Measurements from ENCODE around the gene PSMB3.
A peak's percentile ranks its signal among the peaks of the same experiment; 100 is the strongest.

Gene PSMB3

DNA sequence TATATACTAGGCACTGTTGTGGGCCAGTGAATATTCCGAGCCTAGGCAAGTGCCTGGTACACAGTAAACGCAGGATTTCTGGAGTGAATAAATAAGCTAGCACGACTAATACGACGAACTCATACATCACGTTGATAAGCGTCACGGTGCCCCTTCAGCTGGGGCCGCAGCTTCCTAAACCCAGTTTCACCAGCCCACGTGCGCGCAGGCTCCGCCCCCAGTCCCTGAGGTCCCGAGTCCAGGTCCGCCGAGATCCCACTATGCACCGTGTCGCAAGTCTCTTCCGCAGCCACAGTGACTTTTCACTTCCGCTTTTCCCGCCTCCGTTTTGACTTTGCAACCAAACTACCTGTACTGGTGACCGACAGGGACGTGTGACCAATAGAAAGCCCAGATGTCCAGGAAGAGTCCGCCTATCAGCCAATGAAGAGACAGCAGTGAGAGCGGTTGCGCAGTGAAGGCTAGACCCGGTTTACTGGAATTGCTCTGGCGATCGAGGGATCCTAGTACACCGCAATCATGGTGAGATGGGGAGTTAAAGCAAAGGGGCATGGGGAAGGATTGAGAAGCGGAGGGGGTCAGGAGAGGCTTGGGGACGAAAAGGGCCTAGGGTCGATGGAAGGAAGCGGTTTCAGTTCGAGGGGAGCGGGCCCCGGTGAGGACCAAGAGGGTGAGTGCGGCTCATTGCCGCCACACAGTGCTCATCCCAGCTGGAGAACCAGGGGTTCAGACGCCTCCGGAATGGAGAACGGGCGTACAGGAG, at the start of gene PSMB3:
TSS of gene PSMB3 (plus strand) at position 434 of the 763 bp plus-strand sequence. CDS start at position 520, 86 bp downstream.
- peak; percentile 88 for DNase-seq (ENCODE audit: low read depth)

DNA sequence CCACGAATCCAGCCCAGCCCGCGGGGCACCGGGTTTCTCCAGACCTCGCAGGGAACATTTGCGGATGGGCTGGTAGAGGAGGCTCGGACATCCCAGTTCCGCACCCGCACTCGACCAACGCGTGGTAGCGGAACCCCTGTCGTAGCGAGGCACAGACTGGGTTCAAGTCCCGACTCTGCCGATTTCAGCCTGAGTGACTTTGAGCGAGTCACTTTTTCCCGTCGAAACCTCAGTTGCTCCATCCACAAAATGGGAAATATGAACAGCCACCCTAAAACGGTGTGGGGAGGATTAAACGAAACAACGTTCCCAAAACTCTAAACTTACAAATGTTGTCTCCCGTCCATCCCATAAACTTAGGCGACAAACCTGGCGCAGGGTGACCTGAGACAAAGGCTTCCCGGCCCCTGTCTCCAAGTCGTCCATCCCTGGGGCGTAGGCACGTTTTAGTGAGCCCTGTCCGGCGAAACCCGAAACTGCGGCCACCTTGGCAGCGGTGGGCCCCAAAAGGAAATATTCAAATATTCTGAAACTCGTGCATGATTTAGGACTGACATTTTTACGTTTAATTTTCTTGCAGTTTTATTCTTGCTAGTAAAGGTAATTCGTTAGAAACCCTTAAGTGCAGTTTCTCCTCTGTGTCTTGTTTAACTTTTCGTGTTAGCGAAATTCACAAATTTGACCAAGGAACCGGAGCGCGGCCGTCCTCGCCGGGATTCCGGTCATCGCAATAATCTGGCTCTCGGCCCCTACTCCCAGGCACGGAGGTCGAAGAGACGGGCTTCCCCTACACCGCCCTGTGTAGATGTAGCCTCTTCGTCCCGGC, 49.4 kb upstream of the PSMB3 start:
- DNase-seq (ENCODE audit: low read depth) = no peak

DNA sequence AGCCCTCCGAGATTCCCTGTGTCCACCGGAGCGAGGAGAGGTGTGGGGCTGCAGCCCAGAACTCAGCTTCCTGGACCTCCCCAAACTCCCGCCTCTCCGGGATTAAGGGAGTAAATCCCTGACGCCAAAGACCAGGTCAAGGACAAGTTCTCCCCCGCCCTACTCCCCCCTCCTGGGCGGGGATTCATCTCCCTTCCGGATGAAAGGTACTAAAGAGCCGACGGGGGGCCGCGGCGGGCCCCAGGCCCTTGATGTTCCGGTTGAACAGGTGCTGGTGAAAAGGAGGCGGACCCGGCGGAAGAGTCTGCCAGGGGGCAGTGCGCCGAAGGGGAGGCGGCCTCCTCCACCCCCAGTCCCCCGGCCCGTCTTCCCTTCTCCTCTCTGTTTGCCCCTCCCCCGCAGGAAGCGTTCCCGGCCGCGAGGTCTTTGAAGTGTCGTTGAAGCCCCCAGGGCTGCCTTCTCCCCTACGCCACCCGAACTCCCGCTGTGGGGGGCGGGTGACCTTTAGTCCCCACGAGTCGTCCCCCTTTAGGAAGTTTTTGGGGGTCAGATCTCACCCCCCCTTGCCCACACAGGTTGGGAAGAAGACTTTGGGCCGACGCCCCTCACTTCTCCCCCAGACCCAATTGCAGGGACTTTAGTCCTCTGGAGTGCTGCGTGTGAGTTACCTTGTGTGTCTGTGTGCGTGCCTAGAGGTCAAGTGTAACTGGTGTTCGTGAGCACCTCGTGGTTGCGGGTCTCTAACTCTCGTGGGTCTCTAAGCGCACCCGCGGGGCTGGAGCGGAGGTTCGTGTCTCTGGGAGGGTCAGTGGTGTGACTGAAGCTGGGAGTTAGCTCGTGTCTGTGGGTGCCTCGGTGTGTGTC, 48.6 kb upstream of the PSMB3 start:
- DNase-seq (ENCODE audit: low read depth) = peak; percentile 76

DNA sequence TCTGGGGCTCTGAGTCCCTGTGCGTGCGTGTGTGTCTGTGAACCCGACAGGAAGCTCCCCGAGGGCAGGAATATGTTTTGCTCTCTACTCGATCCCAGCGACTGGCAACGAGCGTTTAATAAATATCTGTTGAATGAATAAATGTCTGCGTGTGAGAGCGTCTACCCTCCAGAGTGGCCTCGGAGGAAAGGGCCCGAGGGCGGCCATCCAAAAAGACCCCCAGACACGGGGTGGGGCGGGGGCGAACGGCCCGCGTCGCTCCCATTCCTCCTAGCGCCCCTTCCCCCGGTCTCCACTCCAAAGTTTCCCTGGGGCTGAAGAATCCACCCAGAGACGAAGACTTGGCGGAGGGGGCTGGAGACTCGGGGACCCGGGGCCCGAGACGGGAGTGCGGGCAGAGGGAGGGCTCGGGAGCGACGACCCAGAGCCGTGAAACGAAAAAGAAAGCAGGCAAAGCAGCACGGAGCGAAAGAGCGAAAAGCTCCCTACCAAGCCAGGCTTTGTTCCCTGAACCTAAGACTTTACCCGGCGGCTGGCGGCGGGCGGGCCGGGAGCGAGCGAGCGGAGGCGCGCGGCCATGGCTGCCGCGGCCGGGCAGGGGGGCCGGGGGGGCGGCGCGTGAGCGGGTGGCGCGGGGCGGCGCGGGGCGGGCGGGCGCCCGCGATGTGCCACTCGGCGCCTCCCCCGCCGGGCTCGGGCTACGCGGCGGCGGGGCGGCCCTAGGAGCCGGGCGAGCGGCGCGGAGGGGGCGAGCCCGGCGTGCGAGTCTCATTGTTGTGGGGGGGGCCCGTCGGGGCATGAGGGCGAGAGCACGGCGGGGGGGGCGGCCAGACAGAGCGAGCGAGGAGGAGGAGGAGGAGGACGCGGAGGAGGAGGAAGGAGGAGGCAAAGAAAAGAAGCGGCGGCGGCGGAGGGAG, 47.7 kb upstream of the PSMB3 start, which contains the start of gene MLLT6:
TSS of gene MLLT6 (plus strand) at position 668 of the 917 bp plus-strand sequence. CDS start 360 bp downstream, outside the sequence.
- DNase-seq (ENCODE audit: low read depth) = peak; percentile 51

DNA sequence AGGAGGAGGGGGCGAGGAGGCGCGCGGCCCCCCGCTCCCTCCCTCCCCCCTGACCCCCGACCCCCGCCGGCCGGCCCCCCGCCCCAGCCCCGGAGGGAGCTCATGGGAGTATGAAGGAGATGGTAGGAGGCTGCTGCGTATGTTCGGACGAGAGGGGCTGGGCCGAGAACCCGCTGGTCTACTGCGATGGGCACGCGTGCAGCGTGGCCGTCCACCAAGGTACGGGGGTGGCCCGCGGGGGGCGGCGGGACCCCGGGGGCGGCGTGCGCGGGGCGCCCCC, 47.1 kb upstream of the PSMB3 start:
- DNase-seq (ENCODE audit: low read depth) = no peak

DNA sequence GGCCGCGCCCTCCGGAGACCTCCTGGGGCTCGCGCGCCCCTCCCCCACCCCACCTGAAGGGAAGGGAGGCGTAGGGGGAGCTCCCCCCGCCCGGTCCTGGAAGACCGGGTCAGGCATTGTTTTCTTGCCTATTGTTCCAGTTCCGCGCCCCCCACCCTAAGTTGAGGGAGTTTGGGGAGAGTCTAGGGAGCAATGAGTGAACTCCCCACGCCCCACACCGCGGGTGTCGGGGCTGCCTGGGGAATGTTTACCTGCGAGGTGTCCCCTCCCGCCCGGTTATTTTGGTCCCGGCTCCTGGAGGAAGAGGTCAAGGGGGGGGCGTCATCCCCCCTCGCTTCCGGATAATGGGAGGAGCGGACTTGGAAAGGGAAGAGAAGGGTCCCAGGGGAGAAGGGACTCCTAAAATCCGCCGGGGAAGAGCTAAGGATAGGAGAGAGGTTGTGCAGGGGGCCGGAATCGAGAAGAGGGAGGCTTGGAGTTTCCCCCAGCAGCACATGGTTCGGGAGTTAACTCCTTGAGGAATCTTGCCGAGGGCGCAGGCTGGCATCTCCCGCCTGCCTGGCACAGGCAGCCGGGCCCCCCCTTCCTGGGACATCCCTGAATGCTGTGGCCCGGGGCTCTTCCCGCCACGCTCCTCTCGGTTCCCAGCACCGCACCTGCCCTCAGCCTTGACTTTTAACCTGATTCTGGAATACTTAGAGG, 46.6 kb upstream of the PSMB3 start:
- no peak for DNase-seq (ENCODE audit: low read depth)

DNA sequence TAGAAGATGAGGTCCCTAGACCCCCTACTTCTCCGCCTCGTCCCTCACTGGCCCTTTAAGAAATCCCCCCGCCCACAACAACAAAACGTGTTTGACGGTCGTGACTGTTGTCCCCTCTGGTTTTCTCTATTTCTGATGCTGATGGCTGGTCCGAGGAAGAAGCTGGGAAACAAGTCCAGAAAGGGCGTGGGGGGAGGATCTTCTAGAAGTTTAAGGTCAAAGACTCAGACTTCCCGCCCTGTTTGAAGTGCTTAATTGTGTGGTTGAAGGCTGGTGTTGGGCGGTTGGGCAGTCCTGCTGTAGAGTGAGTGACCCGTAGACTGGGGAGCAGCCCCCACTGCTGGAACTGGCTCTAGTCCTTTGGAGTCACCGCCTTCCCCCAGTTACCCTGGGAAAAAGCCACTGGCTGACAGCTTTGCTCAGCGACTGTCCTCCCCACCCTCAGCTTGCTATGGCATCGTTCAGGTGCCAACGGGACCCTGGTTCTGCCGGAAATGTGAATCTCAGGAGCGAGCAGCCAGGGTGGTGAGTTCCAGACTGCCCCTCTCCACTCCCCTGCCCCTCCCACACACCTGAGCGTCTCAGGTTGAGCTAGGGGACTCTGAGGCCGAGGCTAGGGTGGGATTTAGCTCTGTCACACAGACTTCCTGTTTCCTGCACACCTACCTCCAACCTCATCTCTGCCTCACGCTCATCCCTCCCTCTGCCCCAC, 45.9 kb upstream of the PSMB3 start:
- DNase-seq (ENCODE audit: low read depth) = no peak

DNA sequence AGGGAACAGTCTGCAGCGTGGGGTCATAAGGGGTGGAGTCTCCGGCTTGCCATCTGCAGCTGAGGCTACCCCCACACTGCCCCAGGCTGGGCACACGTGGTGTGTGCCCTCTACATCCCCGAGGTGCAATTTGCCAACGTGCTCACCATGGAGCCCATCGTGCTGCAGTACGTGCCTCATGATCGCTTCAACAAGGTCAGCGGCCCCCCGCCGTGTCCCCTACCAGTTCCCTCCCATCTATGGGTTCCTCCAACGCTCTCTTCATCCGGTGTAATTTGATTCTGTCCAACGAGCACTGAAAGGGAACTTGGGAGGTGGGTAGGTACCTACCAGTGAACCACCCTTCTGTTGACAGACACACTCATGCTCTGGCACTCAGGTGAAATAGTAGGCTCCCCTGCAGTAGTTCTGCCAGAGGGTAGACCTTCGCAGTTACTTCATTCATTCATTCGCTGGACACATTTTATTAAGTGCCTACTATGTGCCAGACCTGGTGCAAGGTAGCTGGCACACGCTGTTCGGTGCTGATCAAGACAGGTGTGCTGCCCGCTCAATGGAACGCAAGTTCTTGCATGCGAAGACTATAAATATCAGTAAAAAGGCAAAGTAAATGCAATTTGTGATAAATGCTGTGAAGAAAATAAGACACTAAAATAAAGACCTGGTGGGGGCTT, 44.7 kb upstream of the PSMB3 start:
- no peak for DNase-seq (ENCODE audit: low read depth)

DNA sequence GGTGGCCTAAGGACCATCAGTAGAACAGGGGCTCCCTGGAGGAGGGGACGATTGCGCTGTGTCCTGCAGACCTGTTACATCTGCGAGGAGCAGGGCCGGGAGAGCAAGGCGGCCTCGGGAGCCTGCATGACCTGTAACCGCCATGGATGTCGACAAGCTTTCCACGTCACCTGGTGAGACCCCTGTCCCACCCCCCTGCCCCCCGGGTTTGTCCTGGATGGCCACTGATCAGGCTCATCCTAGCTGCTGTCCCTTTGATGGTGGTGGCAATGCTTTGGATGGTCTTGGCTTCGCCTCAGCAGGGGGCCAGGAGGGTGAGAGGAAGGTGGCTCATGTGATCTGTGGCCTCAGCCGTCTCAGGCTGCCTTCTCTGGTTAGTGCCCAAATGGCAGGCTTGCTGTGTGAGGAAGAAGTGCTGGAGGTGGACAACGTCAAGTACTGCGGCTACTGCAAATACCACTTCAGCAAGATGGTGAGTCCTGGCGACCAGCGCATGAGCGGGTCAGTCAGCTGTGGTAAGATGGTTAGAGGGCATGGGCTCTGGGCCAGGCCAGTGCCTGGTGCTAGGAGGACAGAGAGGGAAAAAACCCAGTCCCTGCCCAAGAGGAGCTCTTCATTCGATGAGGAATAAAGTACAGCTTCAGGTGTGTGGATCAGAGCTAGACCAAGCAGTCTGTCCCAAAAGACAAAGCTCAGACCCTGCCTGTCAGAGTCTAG, 43.3 kb upstream of the PSMB3 start:
- no peak for DNase-seq (ENCODE audit: low read depth)

DNA sequence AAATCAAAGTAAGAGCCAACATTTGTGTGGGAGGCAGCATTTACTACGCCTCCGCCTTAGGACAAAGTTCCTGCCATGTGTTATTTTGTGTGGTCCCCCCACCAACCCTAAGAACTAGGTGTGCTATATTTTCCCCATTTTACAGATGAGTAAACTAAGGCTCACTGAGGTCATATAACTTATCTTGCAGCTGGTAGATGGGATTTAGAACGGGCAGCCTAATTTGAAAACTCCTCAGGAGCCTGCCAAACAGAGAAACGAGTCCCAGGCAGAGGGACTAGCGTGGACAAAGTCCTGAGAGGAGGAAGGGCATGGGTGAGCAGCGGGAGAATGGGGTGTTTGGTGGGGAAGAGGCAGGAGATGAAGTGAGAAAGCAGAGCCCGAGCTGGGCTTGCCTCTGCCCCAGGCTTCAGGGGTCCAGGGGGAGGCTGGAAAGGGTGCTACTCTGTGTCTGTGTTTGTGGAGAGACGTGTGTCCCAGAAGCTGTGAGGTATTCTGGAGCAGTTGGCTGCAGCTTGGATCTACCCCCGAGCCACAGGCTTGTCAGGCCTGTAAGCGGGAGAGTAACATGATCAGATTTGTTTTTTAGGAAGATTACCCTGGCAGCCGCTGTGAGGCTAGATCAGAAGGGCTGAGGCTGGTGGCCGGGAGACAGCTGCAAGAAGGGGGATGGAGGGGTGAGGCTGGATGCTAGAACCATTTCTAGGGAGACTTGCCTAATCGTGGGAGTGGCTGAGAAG, 42.5 kb upstream of the PSMB3 start:
- DNase-seq (ENCODE audit: low read depth) = no peak

DNA sequence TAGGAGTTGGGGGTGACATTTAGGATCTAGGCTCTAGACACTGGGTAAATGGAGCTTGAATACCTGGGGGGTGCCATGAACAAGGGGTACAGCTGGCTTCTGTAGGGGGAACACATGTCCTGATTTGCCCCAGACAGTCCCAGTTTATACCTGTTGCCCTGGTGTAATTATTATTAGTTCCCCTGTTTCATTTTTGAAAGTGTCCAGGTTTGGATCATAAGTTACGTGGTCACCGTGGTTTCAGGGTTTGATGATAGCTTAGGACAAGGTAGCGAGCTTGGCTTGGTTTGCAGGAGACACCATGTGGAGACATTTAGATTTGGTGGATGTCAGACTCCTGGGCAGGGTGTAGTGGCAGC, 42.0 kb upstream of the PSMB3 start:
- no peak for DNase-seq (ENCODE audit: low read depth)

DNA sequence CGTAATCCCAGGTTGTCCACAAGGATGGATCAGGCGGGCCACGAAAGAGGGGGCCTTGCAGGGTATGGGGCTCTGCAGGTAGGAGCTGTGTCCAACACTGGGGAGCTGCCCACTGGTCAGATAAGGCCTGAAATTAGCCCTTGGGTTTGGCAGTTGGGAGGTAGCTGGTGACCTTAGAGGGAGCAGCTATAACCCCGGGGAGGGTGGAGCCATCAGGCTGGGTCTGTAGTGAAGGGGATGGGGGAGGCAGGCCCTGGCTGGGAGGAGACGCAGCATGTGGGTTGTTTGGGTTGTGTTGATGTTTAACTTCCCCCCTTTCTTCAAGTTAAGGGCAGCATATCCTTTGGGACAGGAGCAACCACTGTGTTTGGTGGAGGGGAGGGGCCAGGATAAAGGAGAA, 41.6 kb upstream of the PSMB3 start:
- DNase-seq (ENCODE audit: low read depth) = no peak

DNA sequence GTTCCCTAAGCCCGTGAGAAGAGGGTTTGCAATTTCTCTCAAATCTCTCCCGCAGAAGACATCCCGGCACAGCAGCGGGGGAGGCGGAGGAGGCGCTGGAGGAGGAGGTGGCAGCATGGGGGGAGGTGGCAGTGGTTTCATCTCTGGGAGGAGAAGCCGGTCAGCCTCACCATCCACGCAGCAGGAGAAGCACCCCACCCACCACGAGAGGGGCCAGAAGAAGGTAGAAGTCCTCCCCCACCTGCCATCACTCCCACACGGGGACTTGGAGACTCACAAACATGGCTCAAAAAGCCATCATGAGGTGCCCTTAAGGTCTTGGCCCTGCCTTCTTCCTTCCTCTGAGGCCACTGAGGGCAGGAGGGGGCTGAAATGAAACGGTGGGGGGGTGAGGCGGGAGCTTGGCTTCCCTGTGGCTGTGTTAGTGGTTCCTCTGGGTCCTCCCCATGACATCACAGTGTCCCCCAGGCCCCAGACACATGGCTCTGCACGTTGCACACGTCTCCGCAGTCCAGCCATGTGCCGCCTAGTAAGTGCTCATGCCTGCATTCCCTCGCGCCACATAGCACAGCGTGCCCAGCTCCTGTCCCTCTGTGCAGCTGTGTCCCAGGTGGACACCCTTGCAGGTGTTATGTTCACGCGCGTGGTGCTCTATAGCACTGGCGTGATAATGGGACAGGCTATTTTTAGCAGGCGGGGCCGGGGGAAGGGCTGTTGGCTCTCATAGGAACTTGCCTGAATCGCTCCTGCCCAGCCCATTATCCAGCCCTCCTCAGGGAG, 40.6 kb upstream of the PSMB3 start:
- DNase-seq (ENCODE audit: low read depth) = no peak

DNA sequence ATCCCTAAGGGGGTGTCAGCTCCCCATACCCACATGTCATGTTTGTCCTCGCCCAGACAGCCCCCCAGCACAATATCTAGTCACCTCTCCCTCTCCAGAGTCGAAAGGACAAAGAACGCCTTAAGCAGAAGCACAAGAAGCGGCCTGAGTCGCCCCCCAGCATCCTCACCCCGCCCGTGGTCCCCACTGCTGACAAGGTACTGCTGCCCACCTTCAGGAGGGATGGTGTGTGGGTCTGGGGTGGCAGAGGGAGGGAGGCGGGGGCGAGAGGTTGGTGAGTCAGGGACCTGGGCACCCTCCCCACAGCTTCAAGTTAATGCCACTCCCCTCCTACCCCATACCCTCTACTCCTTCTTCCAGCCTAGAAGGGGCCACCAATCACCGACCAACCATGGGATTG, 39.9 kb upstream of the PSMB3 start:
- DNase-seq (ENCODE audit: low read depth) = no peak

DNA sequence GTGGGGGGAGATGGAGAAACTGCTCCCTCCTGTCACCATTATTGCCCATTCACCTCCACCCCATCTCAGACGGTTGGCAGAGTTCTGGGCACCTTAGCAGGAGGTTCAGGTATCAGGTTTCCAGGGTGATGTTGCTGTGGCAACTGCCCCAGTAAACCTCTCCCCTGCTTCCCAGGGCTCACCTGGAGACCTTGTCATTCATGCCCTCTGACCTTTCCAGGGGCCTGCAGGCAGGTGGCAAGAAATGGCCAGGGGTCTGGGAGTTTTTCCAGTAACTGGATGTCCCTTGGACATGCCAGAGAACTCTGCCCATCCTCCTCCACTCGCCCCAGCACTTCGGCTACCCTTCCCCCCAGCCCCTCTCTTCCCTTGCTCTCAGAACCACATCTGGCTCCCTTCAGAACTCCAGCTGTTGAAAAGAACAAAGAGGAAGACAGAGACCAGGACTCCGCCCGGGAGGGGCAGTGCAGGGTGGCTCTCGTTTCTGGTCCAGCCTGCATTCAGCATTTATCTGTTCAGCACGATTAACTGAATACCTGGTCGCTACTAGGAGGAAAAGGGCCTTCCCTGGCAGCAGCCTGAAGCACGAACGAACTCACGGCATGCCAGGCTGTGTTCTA, 39.0 kb upstream of the PSMB3 start:
- no peak for DNase-seq (ENCODE audit: low read depth)

DNA sequence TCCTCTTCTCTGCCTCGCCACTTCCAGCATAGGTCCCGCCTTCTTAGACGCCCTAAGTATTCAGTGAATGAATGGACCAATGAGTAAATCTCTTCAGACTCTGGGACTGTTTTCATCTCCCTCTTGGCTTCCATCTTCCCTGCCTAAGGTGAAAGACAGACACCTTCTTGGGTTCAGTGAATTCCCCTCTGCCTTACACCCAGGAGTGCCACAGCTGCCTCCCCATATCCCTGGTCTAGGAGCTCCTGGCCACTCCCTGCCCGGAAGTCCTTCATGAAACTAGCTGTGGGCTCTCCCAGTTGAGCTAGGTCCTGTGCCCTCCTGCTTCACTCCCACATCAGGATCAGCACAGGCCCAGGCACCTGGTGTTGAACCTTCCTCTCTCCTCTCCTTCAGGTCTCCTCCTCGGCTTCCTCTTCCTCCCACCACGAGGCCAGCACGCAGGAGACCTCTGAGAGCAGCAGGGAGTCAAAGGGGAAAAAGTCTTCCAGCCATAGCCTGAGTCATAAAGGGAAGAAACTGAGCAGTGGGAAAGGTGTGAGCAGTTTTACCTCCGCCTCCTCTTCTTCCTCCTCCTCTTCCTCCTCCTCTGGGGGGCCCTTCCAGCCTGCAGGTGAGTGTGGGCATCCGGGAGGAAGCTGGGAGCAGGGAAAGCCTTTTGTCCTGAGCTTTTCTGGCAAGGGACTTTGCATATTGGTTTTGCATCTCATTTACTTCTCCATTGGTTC, 37.2 kb upstream of the PSMB3 start:
- DNase-seq (ENCODE audit: low read depth) = no peak

All from stimulated activated CD8-positive, alpha-beta memory T cell treated with anti-CD3 and anti-CD28 coated beads, Interleukin-7, amount 100 ng/mL, for 24 hours (primary cell).